Stimulated activated CD4-positive, alpha-beta T cell treated with anti-CD3 and anti-CD28 coated beads, Interleukin-12 subunit alpha, Interleukin-12 subunit beta, amount 100 ng/mL, for 48 hours (primary cell): ENCODE results near the gene CDC42EP4.

Experiments used
- DNase-seq, 3 donors: peaks; one replicate each; pipeline ENCODE4 v3.0.0-alpha.2; 2020; ENCODE audit warnings: low read depth in 2 of 3, low spot score in 1 of 3

The CDC42EP4 gene

GRCh38 chr17:73256220-73256619 is 55.6 kb downstream of the CDC42EP4 start:
- no peak for DNase-seq

- DNase-seq = peak; percentile 25 to 48 (median 30)
Measured at GRCh38 chr17:73255671-73256181, 56.1 kb downstream of the CDC42EP4 start.

- DNase-seq = no peak
Measured at GRCh38 chr17:73251871-73252270, 59.9 kb downstream of the CDC42EP4 start.

GRCh38 chr17:73250851-73251640 is 60.8 kb downstream of the CDC42EP4 start:
- no peak for DNase-seq

- no peak for DNase-seq
Measured at GRCh38 chr17:73249700-73250099, 62.1 kb downstream of the CDC42EP4 start.

- no peak for DNase-seq
Measured at GRCh38 chr17:73248532-73248931, 63.3 kb downstream of the CDC42EP4 start.

- no peak for DNase-seq
Measured at GRCh38 chr17:73247726-73248125, 64.1 kb downstream of the CDC42EP4 start.

GRCh38 chr17:73240561-73240960 is 71.2 kb downstream of the CDC42EP4 start:
- DNase-seq = no peak

- DNase-seq = no peak
Measured at GRCh38 chr17:73237714-73238113, 74.1 kb downstream of the CDC42EP4 start.

- DNase-seq = no peak
Measured at GRCh38 chr17:73234736-73235135, 77.1 kb downstream of the CDC42EP4 start.
